Prostate gland (tissue), 2 donors: ENCODE data around the gene JMJD1C. TPM values are rescaled to one million over a fixed set of nuclear protein-coding genes. Genes with fewer than 3 reads are reported as not detected.
A peak's percentile ranks its signal among the peaks of the same experiment; 100 is the strongest.

Source experiments
- DNase-seq: peaks from one replicate; pipeline ENCODE4 v3.0.0-alpha.2; 2019; ENCODE audit warnings: low spot score
- H3K27ac ChIP-seq, 2 donors: fragments of 200-600 bp; sonication (generic); 2 replicates each; pipeline ENCODE4 v1.5.1; 2017 to 2019
- H3K27me3 ChIP-seq: fragments of 200-600 bp; sonication (generic); replicated peaks from 2 replicates; pipeline ENCODE4 v1.5.1; 2019; ENCODE audit not compliant: insufficient read depth
- H3K36me3 ChIP-seq, 2 donors: fragments of 200-600 bp; sonication (generic); 1 replicate in 1 of 2; 2 replicates in 1 of 2; pipeline versions ENCODE4 v1.5.1 to v1.8.1; 2017 to 2019
- H3K4me1 ChIP-seq: fragments of 200-600 bp; sonication (generic); replicated peaks from 2 replicates; pipeline ENCODE4 v1.5.1; 2019
- H3K4me3 ChIP-seq, 2 donors: fragments of 200-600 bp; sonication (generic); 2 replicates each; pipeline ENCODE4 v1.5.1; 2017 to 2019
- H3K9me3 ChIP-seq: fragments of 200-600 bp; sonication (generic); 2 replicates; pipeline ENCODE4 v1.5.1; 2017
- POLR2A ChIP-seq: fragments of 450-650 bp; IDR thresholded peaks from one replicate; pipeline ENCODE4 v1.6.1; 2016; ENCODE audit warnings: antibody characterized with exemption, mild to moderate bottlenecking
- POLR2AphosphoS5 ChIP-seq: sonication (generic); formaldehyde crosslinking; IDR thresholded peaks from one replicate; pipeline ENCODE4 v1.6.1; 2017; ENCODE audit warnings: antibody characterized with exemption
- WGBS: methylation state at CpG from one replicate; pipeline ENCODE4 v1.1.5; 2018; 5-methylcytosine and 5-hydroxymethylcytosine counted together
- intact Hi-C: fragments of 100-400 bp; cut with DNase I; formaldehyde crosslinking; loops from one replicate; pipeline ENCODE4 v1.14.2; 2022
- total RNA-seq, 2 donors: library from RNA; depleted of rRNA; stranded (reverse); fragments of >200 nt; gene quantifications; one replicate each; pipeline ENCODE4 v1.1.0, GENCODE V29; 2016
- TF ChIP-seq, protein P1 (sequence below), 4 experiments: fragments of 200-600 bp in 2 of 4; fragments of 450-650 bp in 2 of 4; sonication (generic) in 2 of 4; IDR thresholded peaks; 1 replicate in 3 of 4; 2 replicates in 1 of 4; pipeline ENCODE4 v1.5.1; 2016 to 2019; ENCODE audit warnings: antibody characterized with exemption in 4 of 4, mild to moderate bottlenecking in 2 of 4, moderate library complexity in 2 of 4

The JMJD1C gene, protein sequence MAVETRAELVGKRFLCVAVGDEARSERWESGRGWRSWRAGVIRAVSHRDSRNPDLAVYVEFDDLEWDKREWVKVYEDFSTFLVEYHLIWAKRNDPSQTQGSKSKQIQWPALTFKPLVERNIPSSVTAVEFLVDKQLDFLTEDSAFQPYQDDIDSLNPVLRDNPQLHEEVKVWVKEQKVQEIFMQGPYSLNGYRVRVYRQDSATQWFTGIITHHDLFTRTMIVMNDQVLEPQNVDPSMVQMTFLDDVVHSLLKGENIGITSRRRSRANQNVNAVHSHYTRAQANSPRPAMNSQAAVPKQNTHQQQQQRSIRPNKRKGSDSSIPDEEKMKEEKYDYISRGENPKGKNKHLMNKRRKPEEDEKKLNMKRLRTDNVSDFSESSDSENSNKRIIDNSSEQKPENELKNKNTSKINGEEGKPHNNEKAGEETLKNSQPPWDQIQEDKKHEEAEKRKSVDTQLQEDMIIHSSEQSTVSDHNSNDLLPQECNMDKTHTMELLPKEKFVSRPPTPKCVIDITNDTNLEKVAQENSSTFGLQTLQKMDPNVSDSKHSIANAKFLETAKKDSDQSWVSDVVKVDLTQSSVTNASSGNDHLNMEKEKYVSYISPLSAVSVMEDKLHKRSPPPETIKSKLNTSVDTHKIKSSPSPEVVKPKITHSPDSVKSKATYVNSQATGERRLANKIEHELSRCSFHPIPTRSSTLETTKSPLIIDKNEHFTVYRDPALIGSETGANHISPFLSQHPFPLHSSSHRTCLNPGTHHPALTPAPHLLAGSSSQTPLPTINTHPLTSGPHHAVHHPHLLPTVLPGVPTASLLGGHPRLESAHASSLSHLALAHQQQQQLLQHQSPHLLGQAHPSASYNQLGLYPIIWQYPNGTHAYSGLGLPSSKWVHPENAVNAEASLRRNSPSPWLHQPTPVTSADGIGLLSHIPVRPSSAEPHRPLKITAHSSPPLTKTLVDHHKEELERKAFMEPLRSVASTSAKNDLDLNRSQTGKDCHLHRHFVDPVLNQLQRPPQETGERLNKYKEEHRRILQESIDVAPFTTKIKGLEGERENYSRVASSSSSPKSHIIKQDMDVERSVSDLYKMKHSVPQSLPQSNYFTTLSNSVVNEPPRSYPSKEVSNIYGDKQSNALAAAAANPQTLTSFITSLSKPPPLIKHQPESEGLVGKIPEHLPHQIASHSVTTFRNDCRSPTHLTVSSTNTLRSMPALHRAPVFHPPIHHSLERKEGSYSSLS (N-terminal part only)
- 10 to 100 TPM; 66.9 to 97.9 TPM for total RNA-seq

GRCh38 chr10:63465293-63466143 is at the start of gene JMJD1C:
Gene JMJD1C, minus strand, starts transcription at chr10:63465977. Its CDS starts 315 bp downstream, at chr10:63465662.
- Histone ChIP-seq H3K4me1 (peaks cover 3% of the 10 kb centered on the region), H3K36me3 (no peaks in the 10 kb centered on the region), H3K9me3 (no peaks in the 10 kb centered on the region), H3K27me3 (no peaks in the 10 kb centered on the region), H3K4me3 (peak within 1 kb of the TSS; percentile 80 to 85), H3K27ac (peak within 1 kb of the TSS; percentile 96 to 97)
- under 1% methylated on average over 61 of the region's 99 CpGs for WGBS
- no peak for TF ChIP-seq POLR2AphosphoS5
- peak; percentile 79 for TF ChIP-seq POLR2A
- TF ChIP-seq, protein P1, sequence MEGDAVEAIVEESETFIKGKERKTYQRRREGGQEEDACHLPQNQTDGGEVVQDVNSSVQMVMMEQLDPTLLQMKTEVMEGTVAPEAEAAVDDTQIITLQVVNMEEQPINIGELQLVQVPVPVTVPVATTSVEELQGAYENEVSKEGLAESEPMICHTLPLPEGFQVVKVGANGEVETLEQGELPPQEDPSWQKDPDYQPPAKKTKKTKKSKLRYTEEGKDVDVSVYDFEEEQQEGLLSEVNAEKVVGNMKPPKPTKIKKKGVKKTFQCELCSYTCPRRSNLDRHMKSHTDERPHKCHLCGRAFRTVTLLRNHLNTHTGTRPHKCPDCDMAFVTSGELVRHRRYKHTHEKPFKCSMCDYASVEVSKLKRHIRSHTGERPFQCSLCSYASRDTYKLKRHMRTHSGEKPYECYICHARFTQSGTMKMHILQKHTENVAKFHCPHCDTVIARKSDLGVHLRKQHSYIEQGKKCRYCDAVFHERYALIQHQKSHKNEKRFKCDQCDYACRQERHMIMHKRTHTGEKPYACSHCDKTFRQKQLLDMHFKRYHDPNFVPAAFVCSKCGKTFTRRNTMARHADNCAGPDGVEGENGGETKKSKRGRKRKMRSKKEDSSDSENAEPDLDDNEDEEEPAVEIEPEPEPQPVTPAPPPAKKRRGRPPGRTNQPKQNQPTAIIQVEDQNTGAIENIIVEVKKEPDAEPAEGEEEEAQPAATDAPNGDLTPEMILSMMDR (IDR thresholded peaks at IDR 0.05) = peak in 2 of 4 experiments; percentile 8 to 22
- peak; percentile 75 for DNase-seq
- intact Hi-C loops = loop anchor here (1.0 to 5.0 kb wide), 5 partner anchors 57 to 248 kb away; no protein-coding TSS in a partner anchor

- H3K27ac ChIP-seq = peak overlapping the region; percentile 48 to 57
- no peak overlapping the region for H3K4me3 ChIP-seq
- H3K36me3 ChIP-seq = no peaks in the 10 kb centered on the region
- peaks cover 7% of the 10 kb centered on the region for H3K4me1 ChIP-seq
- no peaks in the 10 kb centered on the region for H3K9me3 ChIP-seq
- WGBS = 47% methylated on average over 5 of the region's 5 CpGs
- intact Hi-C loops = loop anchor here (10.0 kb wide), 1 partner anchor 200 kb away; no protein-coding TSS in a partner anchor
- DNase-seq = no peak
- H3K27me3 ChIP-seq = no peaks in the 10 kb centered on the region
- TF ChIP-seq, protein P1 (IDR thresholded peaks at IDR 0.05) = no peak
- no peak for TF ChIP-seq POLR2A
- no peak for TF ChIP-seq POLR2AphosphoS5
Observed at GRCh38 chr10:63515002-63515763, 49.4 kb upstream of the JMJD1C start.

GRCh38 chr10:63506554-63506953 is 40.8 kb upstream of the JMJD1C start:
- TF ChIP-seq POLR2A = no peak
- TF ChIP-seq POLR2AphosphoS5 = no peak
- TF ChIP-seq, protein P1 (IDR thresholded peaks at IDR 0.05) = no peak

More at GRCh38 chr10:63506554-63506953, 40.8 kb upstream of the JMJD1C start:
- Histone ChIP-seq H3K4me1 (no peaks in the 10 kb centered on the region), H3K27me3 (no peaks in the 10 kb centered on the region), H3K4me3 (no peak overlapping the region), H3K27ac (no peak overlapping the region), H3K36me3 (no peaks in the 10 kb centered on the region), H3K9me3 (no peaks in the 10 kb centered on the region)
- no peak for DNase-seq
- 79% methylated on average over 1 of the region's 1 CpG for WGBS
- intact Hi-C loops = no loop called here
